Coronary artery (tissue), 2 donors: ENCODE data around the gene CCDC40.

Experiments
- DNase-seq: peaks from one replicate; pipeline ENCODE4 v3.0.0-alpha.2; 2017; ENCODE audit warnings: low spot score
- H3K27ac ChIP-seq, 2 donors: fragments of 200-600 bp; sonication (generic); one replicate each; pipeline ENCODE4 v1.5.1; 2016 to 2019
- H3K4me3 ChIP-seq: fragments of 200-600 bp; sonication (generic); 2 replicates; pipeline ENCODE4 v1.5.1; 2016; ENCODE audit warnings: mild to moderate bottlenecking, moderate library complexity
- CTCF ChIP-seq: fragments of 200-600 bp; sonication (generic); IDR thresholded peaks from one replicate; pipeline ENCODE4 v1.5.1; 2019; ENCODE audit warnings: antibody characterized with exemption

CCDC40 gene

GRCh38 chr17:80002690-80003490, 33.6 kb upstream of the CCDC40 start:
- no peak for DNase-seq
- no peak for TF ChIP-seq CTCF
- Histone ChIP-seq H3K27ac (no peak overlapping the region), H3K4me3 (no peak overlapping the region)

GRCh38 chr17:80003969-80004368, 32.5 kb upstream of the CCDC40 start:
- no peak overlapping the region for H3K4me3 ChIP-seq
- TF ChIP-seq CTCF = no peak
- H3K27ac ChIP-seq = no peak overlapping the region
- DNase-seq = no peak

DNA sequence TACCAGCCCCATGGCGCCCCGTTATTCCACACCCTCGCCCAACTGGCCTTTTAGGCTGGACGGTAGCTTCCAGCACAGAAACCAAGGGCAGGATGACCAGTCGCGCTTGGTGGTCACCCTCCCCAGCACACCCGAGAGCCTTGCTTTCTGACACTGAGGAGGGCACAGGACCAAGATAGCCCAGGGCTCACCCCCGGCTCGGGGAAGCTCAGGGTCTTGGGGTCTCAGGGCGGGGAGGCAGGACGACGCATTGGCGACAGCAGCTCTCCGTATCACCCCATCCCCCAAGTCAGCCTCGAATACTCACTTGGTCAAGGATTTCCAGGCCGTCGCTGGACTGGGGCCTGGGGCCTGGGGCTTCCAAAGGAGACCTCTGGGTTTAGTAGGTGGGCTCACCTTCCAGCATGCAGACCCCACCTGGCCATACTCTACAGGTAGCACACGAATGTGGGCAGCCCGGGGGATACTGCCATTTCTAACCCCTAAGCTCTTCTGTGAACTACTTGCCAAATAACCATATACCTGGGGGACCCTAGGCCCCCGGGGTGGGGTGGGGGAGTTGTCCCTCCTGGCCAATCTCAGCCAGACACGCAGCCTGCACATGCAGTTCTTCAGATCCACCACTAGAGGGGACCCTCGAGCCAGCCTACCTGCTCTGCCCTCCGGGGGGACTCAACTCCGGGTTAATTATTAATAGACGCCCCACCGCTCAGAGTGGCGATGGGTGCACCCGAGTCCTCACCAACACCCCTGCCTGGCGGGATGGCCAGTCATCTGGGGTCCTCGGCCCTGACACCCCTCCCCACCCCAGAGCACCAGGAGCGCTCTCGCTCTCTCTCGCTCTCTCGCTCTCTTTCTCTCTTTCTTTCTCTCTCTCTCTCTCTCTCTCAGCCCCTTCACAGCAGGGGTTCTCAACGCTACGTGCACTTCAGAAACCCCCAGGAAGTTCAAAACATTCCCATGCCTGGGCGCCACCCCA, 30.8 kb upstream of the CCDC40 start:
- DNase-seq = no peak
- Histone ChIP-seq H3K4me3 (no peak overlapping the region), H3K27ac (no peak overlapping the region)
- TF ChIP-seq CTCF = peak; percentile 99

- Histone ChIP-seq H3K27ac (no peak overlapping the region), H3K4me3 (no peak overlapping the region)
- DNase-seq = no peak
- TF ChIP-seq CTCF = no peak
Observed at GRCh38 chr17:80006339-80006720, 30.1 kb upstream of the CCDC40 start.

GRCh38 chr17:80006811-80007752, 29.4 kb upstream of the CCDC40 start:
- DNase-seq = no peak
- Histone ChIP-seq H3K4me3 (no peak overlapping the region), H3K27ac (no peak overlapping the region)
- no peak for TF ChIP-seq CTCF

DNA sequence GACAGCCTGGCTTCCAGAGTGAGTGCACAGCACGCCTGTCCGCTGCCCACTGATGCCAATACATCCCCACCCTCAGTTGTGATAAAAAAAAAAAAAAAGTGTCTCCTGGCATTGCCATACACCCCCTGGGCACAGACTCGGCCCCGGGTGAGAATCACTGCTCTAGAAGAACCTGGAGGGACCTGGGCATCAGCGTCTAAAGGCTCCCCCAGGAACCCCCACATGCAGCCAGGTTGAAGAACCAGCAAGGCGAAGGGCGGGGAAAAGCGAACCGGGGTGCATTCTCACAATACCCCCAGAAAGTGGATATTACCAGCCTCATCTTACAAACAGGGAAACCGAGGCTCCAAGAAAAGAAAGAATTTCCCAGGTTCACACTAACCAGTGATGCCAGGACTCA, 28.5 kb upstream of the CCDC40 start:
- H3K27ac ChIP-seq = no peak overlapping the region
- no peak for DNase-seq
- no peak for TF ChIP-seq CTCF
- no peak overlapping the region for H3K4me3 ChIP-seq
